ENCODE data around the gene CD96.
"Not testable (repeated sequence)": the region's sequence is repeated elsewhere in the genome, so short reads cannot be mapped to it uniquely, and the experiment has no call there.

Gene CD96

DNA sequence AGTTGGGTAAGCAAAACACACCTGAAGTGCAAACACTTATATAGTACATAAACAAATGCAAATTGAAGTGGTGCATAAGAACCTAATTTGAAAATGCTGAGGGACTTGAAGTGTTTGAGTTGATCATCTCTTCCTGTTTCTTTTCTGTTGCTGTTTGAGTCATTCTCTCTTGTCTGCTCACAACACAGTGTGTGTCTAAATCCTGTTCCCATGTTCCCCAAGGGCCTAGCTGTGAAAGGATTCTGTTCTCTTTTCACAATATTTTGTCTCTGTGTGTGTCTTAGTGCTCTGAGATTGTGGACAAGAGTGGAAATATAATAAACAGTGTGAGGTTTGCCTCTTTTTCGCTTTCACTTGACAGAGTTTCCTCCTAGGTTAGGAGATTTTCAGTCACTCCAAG, 6.1 kb downstream of the CD96 start:
- DNase-seq (ENCODE audit: low read depth) = peak; percentile 38
- no peak for TF ChIP-seq CTCF (IDR thresholded peaks at IDR 0.05; ENCODE audit: insufficient read depth, low read depth, low read length, missing control alignments)
- no peak overlapping the region for H3K4me3 ChIP-seq (ENCODE audit: low read length)

- no peak for TF ChIP-seq CTCF (IDR thresholded peaks at IDR 0.05; ENCODE audit: insufficient read depth, low read depth, low read length, missing control alignments)
- H3K4me3 ChIP-seq (ENCODE audit: low read length) = no peak overlapping the region
- DNase-seq (ENCODE audit: low read depth) = peak; percentile 49
Measured at GRCh38 chr3:111548756-111549155, 6.8 kb downstream of the CD96 start.

GRCh38 chr3:111561902-111562301, 19.9 kb downstream of the CD96 start:
- not testable (repeated sequence) for H3K4me3 ChIP-seq (ENCODE audit: low read length); DNase-seq (ENCODE audit: low read depth)

DNA sequence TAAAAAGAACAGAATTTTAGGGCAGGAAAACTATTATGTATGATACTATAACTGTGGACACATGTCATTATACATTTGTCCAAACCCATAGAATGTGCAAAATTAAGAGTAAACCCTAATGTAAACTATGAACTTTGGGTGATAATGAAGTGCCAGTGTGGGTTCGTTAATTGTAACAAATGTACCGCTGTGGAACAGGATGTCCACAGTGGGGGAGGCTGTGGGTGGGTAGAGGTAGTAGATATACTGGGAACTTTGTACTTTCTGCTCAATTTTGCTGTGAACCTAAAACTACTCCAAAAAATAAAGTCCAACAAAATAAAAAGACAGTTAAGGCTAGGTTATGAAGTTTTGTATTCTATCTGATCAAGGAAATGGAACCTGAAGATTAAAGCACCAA, 24.8 kb downstream of the CD96 start:
- TF ChIP-seq CTCF (IDR thresholded peaks at IDR 0.05; ENCODE audit: insufficient read depth, low read depth, low read length, missing control alignments) = no peak
- DNase-seq (ENCODE audit: low read depth) = no peak
- no peak overlapping the region for H3K4me3 ChIP-seq (ENCODE audit: low read length)

GRCh38 chr3:111568355-111568754, 26.4 kb downstream of the CD96 start:
- TF ChIP-seq CTCF (IDR thresholded peaks at IDR 0.05; ENCODE audit: insufficient read depth, low read depth, low read length, missing control alignments) = no peak
- no peak overlapping the region for H3K4me3 ChIP-seq (ENCODE audit: low read length)
- DNase-seq (ENCODE audit: low read depth) = no peak

GRCh38 chr3:111568911-111569310, 26.9 kb downstream of the CD96 start:
- TF ChIP-seq CTCF (IDR thresholded peaks at IDR 0.05; ENCODE audit: insufficient read depth, low read depth, low read length, missing control alignments) = no peak
- no peak for DNase-seq (ENCODE audit: low read depth)
- H3K4me3 ChIP-seq (ENCODE audit: low read length) = no peak overlapping the region

- TF ChIP-seq CTCF (IDR thresholded peaks at IDR 0.05; ENCODE audit: insufficient read depth, low read depth, low read length, missing control alignments) = no peak
- no peak for DNase-seq (ENCODE audit: low read depth)
- H3K4me3 ChIP-seq (ENCODE audit: low read length) = no peak overlapping the region
Measured at GRCh38 chr3:111570404-111571030, 28.5 kb downstream of the CD96 start.

Measured in epithelial cell of esophagus (primary cell).